NCI-H187 (cell line): Measurements from ENCODE around the gene OR5T3.
"Not testable (repeated sequence)": the region's sequence is repeated elsewhere in the genome, so short reads cannot be mapped to it uniquely, and the experiment has no call there.

Source experiments
- DNase-seq, 2 experiments: peaks; one replicate each; lab custom pipeline; 2025; lab: John Stamatoyannopoulos, UW

OR5T3 gene

GRCh38 chr11:56251954-56252353, at the start of gene OR5T3:
OR5T3 (plus strand) TSS chr11:56252254; CDS start chr11:56252254, 0 bp downstream.
- no peak for DNase-seq

- DNase-seq = no peak
These were observed 44.3 kb upstream of the OR5T3 start for GRCh38 chr11:56207790-56208189.

GRCh38 chr11:56214537-56214936, 37.5 kb upstream of the OR5T3 start:
- DNase-seq = no peak

GRCh38 chr11:56219735-56220134, 32.3 kb upstream of the OR5T3 start:
- not testable (repeated sequence) for DNase-seq

- no peak for DNase-seq
These were observed 17.9 kb upstream of the OR5T3 start, which contains the start of gene OR5T2 for GRCh38 chr11:56234155-56234554. OR5T2 (minus strand) TSS chr11:56234255; CDS start chr11:56233062, 1,193 bp downstream.

- DNase-seq = no peak
These were observed 19.0 kb downstream of the OR5T3 start for GRCh38 chr11:56271092-56271491.

- no peak for DNase-seq
These were observed 21.8 kb downstream of the OR5T3 start, which contains the start of gene OR5T1 for GRCh38 chr11:56273854-56274253. OR5T1 (plus strand) TSS chr11:56274154; CDS start chr11:56275639, 1,485 bp downstream.

- DNase-seq = no peak
These were observed 40.1 kb downstream of the OR5T3 start, which contains the start of gene OR8H1 for GRCh38 chr11:56292154-56292553. OR8H1 (minus strand) TSS chr11:56292254; CDS start chr11:56291062, 1,192 bp downstream.

- DNase-seq = no peak
These were observed 44.8 kb downstream of the OR5T3 start for GRCh38 chr11:56296898-56297297.
